Activated naive CD8-positive, alpha-beta T cell (primary cell): ENCODE measurements around the gene LOC101059915.
"Not testable (repeated sequence)": the region's sequence is repeated elsewhere in the genome, so short reads cannot be mapped to it uniquely, and the experiment has no call there.

ENCODE experiments used
- H3K27ac Mint-ChIP-seq: one replicate; pipeline ENCODE4 v1.8.0; 2021; ENCODE audit warnings: mixed read lengths
- H3K27me3 Mint-ChIP-seq: one replicate; pipeline ENCODE4 v1.8.0; 2021; ENCODE audit warnings: mixed read lengths
- H3K36me3 Mint-ChIP-seq: one replicate; pipeline ENCODE4 v1.8.0; 2021; ENCODE audit warnings: mixed read lengths
- H3K4me1 Mint-ChIP-seq: one replicate; pipeline ENCODE4 v1.8.0; 2021; ENCODE audit warnings: low read depth, mixed read lengths
- H3K4me3 Mint-ChIP-seq: one replicate; pipeline ENCODE4 v1.8.0; 2021; ENCODE audit warnings: mild to moderate bottlenecking, mixed read lengths
- H3K9me3 Mint-ChIP-seq: one replicate; pipeline ENCODE4 v1.8.0; 2021; ENCODE audit warnings: low read depth, mixed read lengths

LOC101059915 gene

GRCh38 chrX:71632923-71633657 lies 34.3 kb upstream of the LOC101059915 start:
- no peak overlapping the region for H3K27ac Mint-ChIP-seq
- no peaks in the 10 kb centered on the region for H3K27me3 Mint-ChIP-seq
- no peak overlapping the region for H3K4me3 Mint-ChIP-seq
- H3K4me1 Mint-ChIP-seq = peaks cover 22% of the 10 kb centered on the region
- H3K36me3 Mint-ChIP-seq = no peaks in the 10 kb centered on the region
- no peaks in the 10 kb centered on the region for H3K9me3 Mint-ChIP-seq

DNA sequence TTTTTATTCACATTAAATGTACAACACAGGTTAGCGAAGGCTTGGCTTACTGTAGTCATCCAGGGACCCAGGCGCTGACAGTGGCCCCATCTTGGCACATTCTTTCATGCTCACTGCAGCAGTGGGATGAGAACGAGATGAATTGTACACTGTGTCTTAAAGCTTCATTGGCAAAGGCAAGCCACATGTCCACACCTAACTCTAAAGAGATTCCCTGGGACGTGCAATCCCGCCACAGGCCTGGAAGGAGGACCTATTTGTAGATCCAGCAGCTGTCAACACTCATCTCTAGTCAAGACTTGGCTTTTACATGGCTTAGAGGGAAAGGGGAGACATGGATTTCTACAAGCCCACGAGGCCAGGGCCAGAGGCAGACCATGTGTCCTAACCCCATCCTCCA lies 33.0 kb upstream of the LOC101059915 start:
- Mint-ChIP-seq H3K4me3 (no peak overlapping the region), H3K4me1 (peaks cover 19% of the 10 kb centered on the region), H3K9me3 (no peaks in the 10 kb centered on the region), H3K27ac (no peak overlapping the region), H3K36me3 (no peaks in the 10 kb centered on the region), H3K27me3 (no peaks in the 10 kb centered on the region)

- H3K9me3 Mint-ChIP-seq = no peaks in the 10 kb centered on the region
- H3K4me3 Mint-ChIP-seq = peak overlapping the region; percentile 12
- no peaks in the 10 kb centered on the region for H3K36me3 Mint-ChIP-seq
- H3K27me3 Mint-ChIP-seq = no peaks in the 10 kb centered on the region
- H3K27ac Mint-ChIP-seq = peak overlapping the region; percentile 91
- H3K4me1 Mint-ChIP-seq = peaks cover 18% of the 10 kb centered on the region
Observed at GRCh38 chrX:71636438-71637252, 30.7 kb upstream of the LOC101059915 start.

GRCh38 chrX:71637253-71637618 lies 30.1 kb upstream of the LOC101059915 start:
- H3K4me1 Mint-ChIP-seq = peaks cover 18% of the 10 kb centered on the region
- no peak overlapping the region for H3K4me3 Mint-ChIP-seq
- H3K27ac Mint-ChIP-seq = peak overlapping the region; percentile 91
- H3K36me3 Mint-ChIP-seq = no peaks in the 10 kb centered on the region
- H3K27me3 Mint-ChIP-seq = no peaks in the 10 kb centered on the region
- H3K9me3 Mint-ChIP-seq = no peaks in the 10 kb centered on the region

DNA sequence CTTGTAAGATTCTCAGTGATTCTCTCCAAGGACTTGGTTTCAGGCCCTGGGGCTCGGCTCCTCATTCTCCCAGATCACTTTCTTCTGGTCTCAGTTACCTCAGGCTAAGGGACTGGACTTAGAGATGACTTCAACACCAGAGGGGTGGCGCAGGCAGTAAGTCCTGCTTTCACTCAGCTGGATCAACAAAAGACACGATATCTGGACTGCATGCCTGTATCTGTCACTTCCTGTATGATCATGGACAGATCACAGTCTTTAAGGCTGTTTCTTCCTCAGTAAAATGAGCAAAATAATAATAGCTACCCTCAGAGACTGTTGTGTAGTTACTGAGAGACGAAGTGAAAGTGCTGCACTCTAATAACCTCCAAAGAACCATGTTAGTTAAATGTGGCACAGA lies 29.5 kb upstream of the LOC101059915 start:
- H3K4me1 Mint-ChIP-seq = peaks cover 18% of the 10 kb centered on the region
- H3K27ac Mint-ChIP-seq = no peak overlapping the region
- H3K27me3 Mint-ChIP-seq = no peaks in the 10 kb centered on the region
- H3K4me3 Mint-ChIP-seq = no peak overlapping the region
- H3K9me3 Mint-ChIP-seq = no peaks in the 10 kb centered on the region
- no peaks in the 10 kb centered on the region for H3K36me3 Mint-ChIP-seq

- H3K4me3 Mint-ChIP-seq = no peak overlapping the region
Observed at GRCh38 chrX:71638409-71638808, 28.9 kb upstream of the LOC101059915 start.

DNA sequence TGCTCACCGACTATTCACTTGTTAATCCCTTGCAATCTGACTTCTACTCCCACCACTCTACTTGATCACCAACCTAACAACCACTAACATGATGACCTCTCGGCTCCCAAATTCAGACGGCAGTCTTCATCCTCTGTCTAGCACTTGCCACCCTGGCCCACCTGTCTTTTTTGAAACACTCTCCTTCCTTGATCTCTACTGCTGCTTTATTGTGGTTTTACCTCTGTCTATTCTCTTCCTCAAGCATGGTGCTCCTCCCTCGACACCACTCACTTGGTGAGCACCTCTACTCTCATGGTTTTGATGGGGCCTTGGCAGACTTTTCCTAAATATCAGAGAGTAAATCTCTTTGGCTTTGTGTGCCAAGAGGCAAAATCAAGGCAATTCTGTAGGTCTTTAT lies 27.3 kb upstream of the LOC101059915 start:
- Mint-ChIP-seq H3K4me1 (peaks cover 18% of the 10 kb centered on the region), H3K9me3 (no peaks in the 10 kb centered on the region), H3K36me3 (no peaks in the 10 kb centered on the region), H3K4me3 (no peak overlapping the region), H3K27ac (no peak overlapping the region), H3K27me3 (no peaks in the 10 kb centered on the region)

More at GRCh38 chrX:71638409-71638808, 28.9 kb upstream of the LOC101059915 start:
- H3K27ac Mint-ChIP-seq = no peak overlapping the region
- H3K36me3 Mint-ChIP-seq = no peaks in the 10 kb centered on the region
- peaks cover 18% of the 10 kb centered on the region for H3K4me1 Mint-ChIP-seq
- no peaks in the 10 kb centered on the region for H3K27me3 Mint-ChIP-seq
- H3K9me3 Mint-ChIP-seq = no peaks in the 10 kb centered on the region

DNA sequence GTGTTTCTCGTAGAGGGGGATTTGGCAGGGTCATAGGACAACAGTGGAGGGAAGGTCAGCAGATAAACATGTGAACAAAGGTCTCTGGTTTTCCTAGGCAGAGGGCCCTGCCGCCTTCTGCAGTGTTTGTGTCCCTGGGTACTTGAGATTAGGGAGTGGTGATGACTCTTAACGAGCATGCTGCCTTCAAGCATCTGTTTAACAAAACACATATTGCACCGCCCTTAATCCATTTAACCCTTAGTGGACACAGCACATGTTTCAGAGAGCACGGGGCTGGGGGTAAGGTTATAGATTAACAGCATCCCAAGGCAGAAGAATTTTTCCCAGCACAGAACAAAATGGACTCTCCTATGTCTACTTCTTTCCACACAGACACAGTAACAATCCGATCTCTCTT lies 22.9 kb upstream of the LOC101059915 start:
- H3K9me3 Mint-ChIP-seq, H3K4me3 Mint-ChIP-seq, H3K36me3 Mint-ChIP-seq, H3K27ac Mint-ChIP-seq, H3K4me1 Mint-ChIP-seq, H3K27me3 Mint-ChIP-seq: not testable (repeated sequence)

GRCh38 chrX:71650333-71650969 lies 16.9 kb upstream of the LOC101059915 start:
- no peak overlapping the region for H3K4me3 Mint-ChIP-seq
- no peaks in the 10 kb centered on the region for H3K27me3 Mint-ChIP-seq
- peaks cover 21% of the 10 kb centered on the region for H3K4me1 Mint-ChIP-seq
- H3K27ac Mint-ChIP-seq = no peak overlapping the region
- H3K9me3 Mint-ChIP-seq = no peaks in the 10 kb centered on the region
- H3K36me3 Mint-ChIP-seq = no peaks in the 10 kb centered on the region

GRCh38 chrX:71652405-71652804 lies 14.9 kb upstream of the LOC101059915 start:
- no peaks in the 10 kb centered on the region for H3K27me3 Mint-ChIP-seq
- H3K4me3 Mint-ChIP-seq = no peak overlapping the region
- H3K9me3 Mint-ChIP-seq = no peaks in the 10 kb centered on the region
- no peak overlapping the region for H3K27ac Mint-ChIP-seq
- H3K36me3 Mint-ChIP-seq = no peaks in the 10 kb centered on the region
- H3K4me1 Mint-ChIP-seq = peaks cover 24% of the 10 kb centered on the region

DNA sequence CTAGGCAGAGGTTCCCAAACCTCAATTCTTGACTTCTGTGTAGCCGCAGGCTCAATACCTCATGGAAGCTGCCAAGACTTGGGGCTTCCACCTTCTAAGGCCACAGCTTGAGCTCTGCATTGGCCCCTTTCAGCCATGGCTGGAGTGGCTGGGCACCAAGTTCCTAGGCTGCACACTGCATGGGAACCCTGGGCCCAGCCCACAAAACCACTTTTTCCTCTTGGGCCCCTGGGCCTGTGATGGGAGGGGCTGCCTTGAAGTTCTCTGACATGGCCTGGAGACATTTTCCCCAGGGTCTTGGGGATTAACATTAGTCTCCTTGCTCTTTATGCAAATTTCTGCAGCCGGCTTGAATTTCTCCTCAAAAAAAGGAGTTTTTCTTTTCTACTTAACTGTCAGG lies 14.0 kb upstream of the LOC101059915 start:
- H3K27ac Mint-ChIP-seq = no peak overlapping the region
- no peaks in the 10 kb centered on the region for H3K27me3 Mint-ChIP-seq
- H3K4me3 Mint-ChIP-seq = no peak overlapping the region
- H3K4me1 Mint-ChIP-seq = peaks cover 24% of the 10 kb centered on the region
- no peaks in the 10 kb centered on the region for H3K36me3 Mint-ChIP-seq
- no peaks in the 10 kb centered on the region for H3K9me3 Mint-ChIP-seq

GRCh38 chrX:71657267-71657666 lies 10.1 kb upstream of the LOC101059915 start:
- Mint-ChIP-seq H3K4me3 (no peak overlapping the region), H3K36me3 (no peaks in the 10 kb centered on the region), H3K9me3 (no peaks in the 10 kb centered on the region), H3K27ac (no peak overlapping the region), H3K27me3 (no peaks in the 10 kb centered on the region), H3K4me1 (peaks cover 6% of the 10 kb centered on the region)

DNA sequence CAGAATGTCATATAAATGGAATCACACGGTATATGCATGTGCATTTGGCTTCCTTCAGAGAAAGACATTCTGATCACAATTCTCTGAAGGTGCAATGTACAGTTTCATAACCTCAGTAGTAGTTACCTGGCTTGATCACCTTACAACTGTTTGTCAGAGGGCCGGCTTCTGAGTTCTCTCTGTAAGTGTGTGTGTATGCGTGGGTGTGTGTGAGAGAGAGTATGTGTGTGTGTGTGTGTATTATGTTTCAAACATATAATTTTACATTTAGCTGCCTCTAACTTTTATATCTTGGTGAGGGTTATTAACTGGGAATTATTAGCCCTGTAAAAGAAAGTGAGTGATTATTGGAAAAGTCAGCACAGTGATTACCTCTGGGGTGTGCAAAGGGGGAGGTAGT lies 8.0 kb upstream of the LOC101059915 start:
- Mint-ChIP-seq H3K4me1 (peaks cover 18% of the 10 kb centered on the region), H3K4me3 (no peak overlapping the region), H3K27me3 (no peaks in the 10 kb centered on the region), H3K27ac (no peak overlapping the region), H3K9me3 (no peaks in the 10 kb centered on the region), H3K36me3 (no peaks in the 10 kb centered on the region)

DNA sequence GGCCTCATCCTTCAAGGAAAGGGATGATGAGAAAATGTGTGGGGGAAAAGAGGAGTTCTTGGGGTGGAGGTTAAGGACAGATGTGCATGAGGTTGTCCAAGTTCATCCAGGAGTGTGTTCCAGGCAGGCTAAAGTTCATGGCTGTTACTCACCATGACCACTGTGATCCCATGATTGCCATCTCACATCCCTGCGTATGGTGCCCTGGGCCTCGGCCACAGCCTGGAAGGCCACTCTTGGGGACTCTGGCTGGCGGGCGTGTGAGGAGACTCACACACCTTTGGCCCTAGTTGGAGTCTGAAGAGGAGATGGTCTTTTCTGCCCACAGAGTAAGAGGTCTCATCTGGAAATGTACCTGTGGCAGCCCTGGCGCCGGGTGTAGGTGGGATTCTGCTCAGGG lies 7.4 kb upstream of the LOC101059915 start:
- no peaks in the 10 kb centered on the region for H3K36me3 Mint-ChIP-seq

More for the DNA sequence above, 7.4 kb upstream of the LOC101059915 start:
- Mint-ChIP-seq H3K27ac (no peak overlapping the region), H3K27me3 (no peaks in the 10 kb centered on the region), H3K4me3 (no peak overlapping the region), H3K4me1 (peaks cover 18% of the 10 kb centered on the region), H3K9me3 (no peaks in the 10 kb centered on the region)
